ENCODE results near the gene PDE8A. TPM values are rescaled to one million over a fixed set of nuclear protein-coding genes. Genes with fewer than 3 reads are reported as not detected.

Gene PDE8A
- total RNA-seq, 3 donors from 2014 or later = 45.1 to 60.5 (median 58.3) TPM

DNA sequence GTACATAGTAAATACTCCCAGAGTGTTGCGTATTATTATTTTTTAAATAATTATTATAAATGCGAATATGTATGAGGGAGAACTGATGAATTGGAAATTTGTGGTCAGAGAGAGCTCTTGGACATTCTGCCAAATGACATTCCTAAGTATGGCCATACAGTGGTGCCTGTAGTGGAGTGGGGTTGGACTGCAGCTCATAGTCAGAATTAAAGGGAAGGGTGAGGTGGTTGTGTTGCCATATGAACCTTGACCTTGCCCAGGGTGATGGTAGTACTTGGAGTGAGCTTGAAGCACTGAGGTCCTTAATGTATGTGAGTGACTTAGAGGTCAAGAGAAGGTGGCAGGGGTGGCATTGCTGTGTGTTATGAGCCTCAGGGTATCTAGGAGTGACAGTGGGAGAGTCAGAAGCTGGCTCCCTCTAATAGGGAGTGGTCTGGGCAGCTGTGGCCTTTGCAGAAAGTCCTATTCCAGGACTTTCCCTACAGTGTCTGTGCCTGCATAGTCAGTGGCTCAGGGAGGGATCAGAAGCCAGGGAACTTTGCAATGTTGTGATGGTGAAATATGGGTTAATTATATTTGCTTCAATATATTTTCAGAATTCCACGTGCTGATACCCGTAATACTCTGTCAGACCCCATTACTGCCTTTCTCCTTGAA is 26.2 kb downstream of the PDE8A start:
- intact Hi-C loops (cut with DNase I; ENCODE audit: low total_unique reads) = no loop called here
- Histone ChIP-seq H3K9me3 (no peaks in the 10 kb centered on the region), H3K4me1 (peaks cover 0 to 6% of the 10 kb centered on the region in 2 donors), H3K36me3 (no peaks in the 10 kb centered on the region), H3K27me3 (no peaks in the 10 kb centered on the region), H3K4me3 (no peak overlapping the region), H3K27ac (no peak overlapping the region)
- no peak for DNase-seq (ENCODE audit: low spot score in 2 of 2)
- TF ChIP-seq POLR2AphosphoS5 (IDR thresholded peaks at IDR 0.05) (no peak), POLR2A (IDR thresholded peaks at IDR 0.05) (no peak)
- TF ChIP-seq, protein P1, sequence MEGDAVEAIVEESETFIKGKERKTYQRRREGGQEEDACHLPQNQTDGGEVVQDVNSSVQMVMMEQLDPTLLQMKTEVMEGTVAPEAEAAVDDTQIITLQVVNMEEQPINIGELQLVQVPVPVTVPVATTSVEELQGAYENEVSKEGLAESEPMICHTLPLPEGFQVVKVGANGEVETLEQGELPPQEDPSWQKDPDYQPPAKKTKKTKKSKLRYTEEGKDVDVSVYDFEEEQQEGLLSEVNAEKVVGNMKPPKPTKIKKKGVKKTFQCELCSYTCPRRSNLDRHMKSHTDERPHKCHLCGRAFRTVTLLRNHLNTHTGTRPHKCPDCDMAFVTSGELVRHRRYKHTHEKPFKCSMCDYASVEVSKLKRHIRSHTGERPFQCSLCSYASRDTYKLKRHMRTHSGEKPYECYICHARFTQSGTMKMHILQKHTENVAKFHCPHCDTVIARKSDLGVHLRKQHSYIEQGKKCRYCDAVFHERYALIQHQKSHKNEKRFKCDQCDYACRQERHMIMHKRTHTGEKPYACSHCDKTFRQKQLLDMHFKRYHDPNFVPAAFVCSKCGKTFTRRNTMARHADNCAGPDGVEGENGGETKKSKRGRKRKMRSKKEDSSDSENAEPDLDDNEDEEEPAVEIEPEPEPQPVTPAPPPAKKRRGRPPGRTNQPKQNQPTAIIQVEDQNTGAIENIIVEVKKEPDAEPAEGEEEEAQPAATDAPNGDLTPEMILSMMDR (IDR thresholded peaks at IDR 0.05) = no peak

DNA sequence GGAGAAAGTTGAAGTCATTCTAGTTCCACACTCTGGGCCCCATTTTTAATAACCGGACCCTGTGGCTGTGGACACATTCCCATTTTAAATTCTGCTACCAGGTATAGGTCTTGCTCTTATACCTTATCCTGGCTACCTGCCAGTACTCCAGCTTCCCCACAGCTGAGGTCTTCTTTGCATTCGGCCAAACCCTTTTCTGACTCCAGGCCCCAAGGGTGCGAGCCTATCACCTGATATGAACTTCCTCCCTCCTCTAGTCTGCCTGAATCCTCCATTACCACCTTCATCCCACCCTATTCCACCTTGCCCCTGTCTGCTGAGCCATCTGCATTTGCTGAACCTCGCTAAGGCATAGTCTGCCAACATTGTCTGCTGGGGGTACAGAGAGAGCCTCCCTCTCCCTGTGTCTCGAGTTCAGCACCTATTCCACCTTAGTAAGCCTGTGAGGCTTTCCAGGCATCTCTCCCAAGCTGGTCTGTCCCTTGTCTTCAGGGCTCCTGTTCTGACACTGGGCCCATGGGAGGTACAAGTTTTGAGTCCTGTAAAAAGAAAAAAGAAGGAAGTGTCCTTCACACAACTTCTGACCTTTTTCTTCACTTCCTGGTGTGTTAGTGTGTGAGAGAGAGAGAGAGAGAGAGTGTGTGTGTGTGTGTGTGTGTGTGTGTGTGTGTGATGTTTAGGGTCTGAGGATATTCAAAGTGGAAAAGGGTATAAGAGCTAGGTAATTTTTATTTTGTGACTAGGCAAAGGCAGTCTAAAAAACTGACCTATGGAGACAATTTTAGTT is 27.0 kb downstream of the PDE8A start:
- TF ChIP-seq POLR2A (IDR thresholded peaks at IDR 0.05) (no peak), POLR2AphosphoS5 (IDR thresholded peaks at IDR 0.05) (no peak)
- TF ChIP-seq, protein P1 (IDR thresholded peaks at IDR 0.05) = no peak
- H3K27me3 ChIP-seq = no peaks in the 10 kb centered on the region
- peaks cover 0 to 6% of the 10 kb centered on the region in 2 donors for H3K4me1 ChIP-seq
- DNase-seq (ENCODE audit: low spot score in 2 of 2) = no peak
- H3K4me3 ChIP-seq = no peak overlapping the region
- no peaks in the 10 kb centered on the region for H3K9me3 ChIP-seq
- peak overlapping the region in 1 of 2 donors; percentile 23 for H3K27ac ChIP-seq
- no peaks in the 10 kb centered on the region for H3K36me3 ChIP-seq
- intact Hi-C loops (cut with DNase I; ENCODE audit: low total_unique reads) = no loop called here

DNA sequence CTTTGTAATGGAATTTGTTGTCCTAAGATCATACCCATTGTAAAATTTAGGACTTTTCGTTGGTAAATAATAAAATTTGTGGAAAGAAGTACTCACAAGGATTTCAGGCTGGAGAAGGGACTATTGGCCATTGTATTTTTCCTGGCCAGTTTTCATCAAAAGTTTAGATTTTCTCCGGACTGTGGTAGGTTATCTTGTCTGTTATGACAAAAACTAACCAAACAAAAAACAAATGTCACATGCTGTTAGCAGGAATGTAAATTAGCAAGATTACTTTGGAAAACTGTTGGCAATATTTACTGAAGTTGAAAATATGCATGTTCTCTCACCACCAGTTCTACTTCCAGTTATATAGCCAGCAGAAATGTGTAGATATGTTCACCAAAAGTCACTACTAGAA is 27.8 kb downstream of the PDE8A start:
- no peak for DNase-seq (ENCODE audit: low spot score in 2 of 2)
- Histone ChIP-seq H3K27me3 (no peaks in the 10 kb centered on the region), H3K36me3 (no peaks in the 10 kb centered on the region), H3K4me3 (no peak overlapping the region), H3K9me3 (no peaks in the 10 kb centered on the region), H3K27ac (peak overlapping the region in 1 of 2 donors; percentile 81), H3K4me1 (peaks cover 0 to 6% of the 10 kb centered on the region in 2 donors)
- TF ChIP-seq POLR2AphosphoS5 (IDR thresholded peaks at IDR 0.05) (no peak), POLR2A (IDR thresholded peaks at IDR 0.05) (no peak)
- TF ChIP-seq, protein P1 (IDR thresholded peaks at IDR 0.05) = no peak
- intact Hi-C loops (cut with DNase I; ENCODE audit: low total_unique reads) = no loop called here

DNA sequence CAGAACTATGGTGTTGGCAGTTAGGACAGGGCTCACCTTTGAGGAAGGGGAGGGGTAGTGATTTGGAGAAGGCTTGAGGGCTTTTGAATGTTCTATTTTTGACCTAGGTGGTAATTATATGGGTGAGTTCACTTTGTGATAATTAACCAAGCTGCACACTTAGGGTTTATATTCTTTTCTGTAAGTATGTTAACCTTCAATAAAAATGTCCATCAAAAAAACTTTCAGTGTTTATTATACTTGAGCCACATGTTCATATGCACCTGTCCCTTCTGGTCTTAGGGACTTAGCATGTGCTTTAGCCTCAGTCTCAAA is 28.4 kb downstream of the PDE8A start:
- intact Hi-C loops (cut with DNase I; ENCODE audit: low total_unique reads) = no loop called here
- Histone ChIP-seq H3K27ac (peak overlapping the region; percentile 51 to 81), H3K36me3 (no peaks in the 10 kb centered on the region), H3K9me3 (no peaks in the 10 kb centered on the region), H3K4me3 (no peak overlapping the region), H3K4me1 (peaks cover 0 to 6% of the 10 kb centered on the region in 2 donors), H3K27me3 (no peaks in the 10 kb centered on the region)
- DNase-seq (ENCODE audit: low spot score in 2 of 2) = no peak
- TF ChIP-seq, protein P1 (IDR thresholded peaks at IDR 0.05) = no peak
- TF ChIP-seq POLR2A (IDR thresholded peaks at IDR 0.05) (no peak), POLR2AphosphoS5 (IDR thresholded peaks at IDR 0.05) (no peak)

Data from breast epithelium (tissue), 4 donors.